ENCODE data around the gene ANKDD1B.
"Not testable (repeated sequence)": the region's sequence is repeated elsewhere in the genome, so short reads cannot be mapped to it uniquely, and the experiment has no call there.

Gene ANKDD1B

GRCh38 chr5:75660678-75661465 is 49.6 kb downstream of the ANKDD1B start:
- DNase-seq (ENCODE audit: low spot score), result peak; percentile 36

- no peak for DNase-seq (ENCODE audit: low spot score)
Measured at GRCh38 chr5:75662061-75662460, 50.8 kb downstream of the ANKDD1B start.

DNA sequence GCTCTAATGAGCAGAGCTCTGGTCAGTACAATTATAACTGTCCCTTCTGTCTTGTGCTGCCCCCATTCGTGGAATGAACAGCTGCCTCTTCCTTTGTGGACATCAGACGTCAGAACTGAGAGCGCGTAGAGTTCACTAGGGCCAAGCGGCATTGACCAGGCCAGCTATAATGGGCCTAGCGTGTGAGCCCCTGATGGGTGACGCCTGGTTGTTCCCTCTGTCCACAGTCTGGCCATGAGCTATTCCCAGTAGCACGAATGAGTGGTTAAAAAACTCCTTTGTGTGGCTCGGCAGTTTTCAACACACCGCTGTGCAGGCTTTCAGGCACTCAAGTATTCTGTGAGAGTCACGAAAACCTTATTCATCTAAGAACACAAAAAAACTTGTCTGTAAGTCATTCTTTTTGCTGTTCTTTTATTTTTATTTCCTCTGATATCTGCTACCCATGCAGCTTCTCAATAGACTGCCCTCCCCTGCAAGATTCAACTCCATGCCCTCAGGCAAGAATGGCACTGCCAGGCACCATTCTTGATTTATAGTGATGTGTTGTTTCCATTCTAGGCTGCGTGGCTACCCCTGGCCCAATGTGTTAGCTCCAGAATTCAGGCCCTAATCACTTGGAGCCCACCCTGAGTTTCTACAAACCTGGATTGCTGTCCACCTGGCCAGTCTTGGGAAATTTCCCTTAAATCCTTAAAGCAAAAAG is 52.5 kb downstream of the ANKDD1B start:
- no peak for DNase-seq (ENCODE audit: low spot score)

- no peak for DNase-seq (ENCODE audit: low spot score)
Measured at GRCh38 chr5:75664979-75665378, 53.7 kb downstream of the ANKDD1B start.

DNA sequence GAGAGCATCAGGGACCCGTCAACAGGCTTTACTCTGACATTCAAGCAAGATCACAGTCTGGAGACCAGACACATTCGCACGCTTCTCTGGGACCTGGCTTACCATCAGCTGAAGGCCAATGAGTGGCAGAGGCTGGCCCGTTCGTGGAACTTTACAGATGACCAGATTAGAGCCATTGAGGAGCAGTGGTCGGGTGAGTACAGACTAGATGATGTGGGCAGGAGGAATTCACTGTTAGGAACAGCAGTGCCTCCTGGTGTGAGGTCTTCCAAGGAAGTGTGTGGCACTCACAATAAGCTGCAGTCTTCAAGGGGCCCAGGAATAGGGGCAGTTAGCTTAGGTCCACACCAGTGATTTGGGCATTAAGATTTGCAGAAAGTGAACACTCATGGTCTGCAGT is 55.5 kb downstream of the ANKDD1B start:
- DNase-seq (ENCODE audit: low spot score), result no peak

GRCh38 chr5:75667586-75667985 is 56.3 kb downstream of the ANKDD1B start:
- DNase-seq (ENCODE audit: low spot score), result no peak

DNA sequence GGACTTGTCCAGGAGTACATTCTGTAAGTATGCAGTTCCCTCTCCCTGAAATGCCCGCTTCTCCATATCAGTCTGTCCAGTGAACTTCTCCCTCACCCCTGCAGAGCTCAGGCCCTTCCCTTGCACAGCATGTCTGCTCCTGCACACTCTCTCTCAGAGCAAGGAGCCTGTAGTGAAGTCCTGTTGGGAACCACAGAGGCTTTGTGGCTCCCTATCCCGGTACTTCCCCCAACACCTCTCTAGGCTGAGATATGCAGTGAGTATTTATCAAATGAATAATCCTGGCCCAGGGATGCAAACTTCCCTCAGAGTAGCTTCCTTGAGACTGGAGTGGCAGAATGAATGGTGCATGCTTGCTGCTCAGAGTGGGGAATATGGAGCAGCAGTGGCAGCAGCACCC is 57.2 kb downstream of the ANKDD1B start:
- no peak for DNase-seq (ENCODE audit: low spot score)

GRCh38 chr5:75668977-75669689 is 57.9 kb downstream of the ANKDD1B start:
- DNase-seq (ENCODE audit: low spot score), result no peak

DNA sequence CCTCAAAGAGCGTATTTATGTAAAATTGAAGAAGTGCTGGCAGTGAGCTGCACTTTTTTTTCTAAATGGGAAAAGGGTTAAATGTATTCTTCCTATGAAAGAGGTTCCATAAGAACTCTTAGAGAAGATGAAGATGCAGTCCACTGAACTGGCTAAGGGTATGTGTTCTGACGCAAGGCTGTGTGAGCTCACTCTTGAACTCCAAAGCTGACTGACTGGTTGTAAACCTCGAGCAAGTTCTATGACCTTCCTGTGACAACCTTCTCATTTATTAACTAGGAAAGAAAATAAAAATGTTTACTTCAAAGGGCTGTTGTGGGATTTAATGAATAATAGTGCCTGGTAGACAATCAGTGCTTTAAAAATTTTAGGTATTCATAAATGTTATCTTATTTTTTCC is 59.3 kb downstream of the ANKDD1B start:
- no peak for DNase-seq (ENCODE audit: low spot score)

DNA sequence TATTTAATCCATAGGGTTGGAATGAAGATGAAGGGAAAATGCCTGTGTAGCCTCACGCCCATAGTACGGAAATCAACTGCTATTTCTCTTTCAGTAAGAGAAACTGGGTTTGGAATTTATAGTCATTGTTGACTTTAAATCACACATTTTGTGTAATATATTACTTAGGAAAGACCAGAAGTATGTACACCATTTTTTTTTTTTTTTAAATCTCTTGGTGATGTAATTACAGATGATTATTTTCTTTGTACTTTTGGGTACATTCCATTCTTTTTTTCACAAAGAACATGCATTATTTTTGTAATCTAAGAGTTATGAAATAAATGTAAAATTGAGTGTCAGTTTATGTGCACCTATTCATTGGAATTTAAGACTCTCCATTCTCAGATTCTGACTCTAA is 60.3 kb downstream of the ANKDD1B start:
- DNase-seq (ENCODE audit: low spot score), result no peak

DNA sequence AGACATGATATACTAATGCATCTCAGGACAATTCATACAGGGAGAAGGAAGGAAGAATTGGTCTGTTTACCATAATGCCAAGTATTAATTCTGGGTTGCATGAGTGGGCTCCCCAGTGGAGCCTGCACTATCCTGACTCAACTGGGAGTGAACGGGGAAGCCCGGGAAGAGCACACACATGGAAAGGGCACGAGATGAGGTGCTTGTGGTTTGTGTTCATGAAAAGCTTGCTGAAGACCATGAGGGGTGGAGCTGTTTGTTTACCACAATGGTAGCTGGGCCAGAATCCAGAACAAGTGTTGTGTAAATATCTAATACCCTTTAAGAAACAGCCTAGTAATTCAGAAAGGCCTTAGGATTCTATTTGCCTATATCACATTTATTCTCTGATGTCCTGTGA is 61.4 kb downstream of the ANKDD1B start:
- no peak for DNase-seq (ENCODE audit: low spot score)

DNA sequence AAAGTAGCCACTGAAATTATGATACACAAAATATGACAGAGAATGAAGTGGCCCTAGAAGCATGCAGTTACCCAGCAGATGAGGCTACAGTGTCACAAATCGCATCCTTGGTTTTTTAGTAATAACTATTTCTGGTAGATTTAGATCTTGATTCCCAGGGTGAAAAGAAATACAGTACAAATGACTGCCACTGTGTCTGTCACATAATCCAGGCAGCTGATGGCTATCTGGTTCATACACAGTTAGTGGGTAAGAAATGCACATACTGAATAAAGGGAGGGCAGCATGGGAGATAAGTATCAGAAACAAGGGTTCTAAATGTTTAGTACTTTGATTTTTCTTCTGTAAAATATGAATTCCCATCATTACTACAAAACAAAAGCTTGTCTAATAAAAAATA is 64.5 kb downstream of the ANKDD1B start:
- DNase-seq (ENCODE audit: low spot score), result no peak

DNA sequence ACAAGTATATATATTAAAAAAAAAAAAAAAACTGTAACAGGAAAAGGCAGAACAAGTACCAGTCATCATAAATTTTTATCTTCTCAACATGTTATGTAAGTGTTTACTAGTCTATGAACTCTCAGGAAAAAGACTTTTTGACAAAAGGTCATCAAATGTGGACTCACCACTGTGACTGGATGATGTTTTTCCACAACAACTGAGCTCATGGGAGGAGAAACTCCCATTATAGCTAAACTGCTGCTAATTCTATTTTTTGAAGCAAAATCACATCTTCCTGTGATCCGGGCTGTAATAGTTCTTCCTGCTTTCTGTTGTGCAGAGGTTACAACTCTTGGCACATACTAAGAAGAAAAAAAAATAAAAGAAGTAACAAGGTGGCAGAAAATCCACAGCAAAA is 66.4 kb downstream of the ANKDD1B start:
- no peak for DNase-seq (ENCODE audit: low spot score)

GRCh38 chr5:75678155-75678554 is 66.9 kb downstream of the ANKDD1B start:
- no peak for DNase-seq (ENCODE audit: low spot score)

GRCh38 chr5:75681125-75681830 is 70.0 kb downstream of the ANKDD1B start:
- peak; percentile 39 for DNase-seq (ENCODE audit: low spot score)

DNA sequence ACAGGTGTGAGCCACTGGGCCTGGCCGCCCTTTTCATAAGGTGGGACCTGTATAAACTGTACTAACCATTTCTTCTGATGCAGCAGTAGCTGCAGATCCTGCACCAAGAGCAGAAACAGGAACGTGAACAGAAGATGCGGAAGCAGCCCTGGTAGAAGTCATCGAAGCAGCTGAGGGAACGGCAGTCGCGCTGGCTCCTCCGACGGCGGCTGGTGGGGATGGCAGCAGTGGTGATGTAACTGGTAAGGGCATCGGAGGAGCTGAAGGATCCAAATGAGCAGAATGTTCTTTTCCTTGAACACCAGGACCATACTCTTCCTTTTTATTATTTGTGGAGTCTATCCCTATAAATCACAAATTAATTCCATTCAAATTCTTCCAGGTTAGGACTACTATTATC is 73.9 kb downstream of the ANKDD1B start:
- no peak for DNase-seq (ENCODE audit: low spot score)

- no peak for DNase-seq (ENCODE audit: low spot score)
Measured at GRCh38 chr5:75686480-75686879, 75.2 kb downstream of the ANKDD1B start.

GRCh38 chr5:75690669-75691068 is 79.4 kb downstream of the ANKDD1B start:
- no peak for DNase-seq (ENCODE audit: low spot score)

- DNase-seq (ENCODE audit: low spot score), result no peak
Measured at GRCh38 chr5:75694781-75695180, 83.5 kb downstream of the ANKDD1B start.

GRCh38 chr5:75695472-75696351 is 84.5 kb downstream of the ANKDD1B start:
- not testable (repeated sequence) for DNase-seq (ENCODE audit: low spot score)

DNA sequence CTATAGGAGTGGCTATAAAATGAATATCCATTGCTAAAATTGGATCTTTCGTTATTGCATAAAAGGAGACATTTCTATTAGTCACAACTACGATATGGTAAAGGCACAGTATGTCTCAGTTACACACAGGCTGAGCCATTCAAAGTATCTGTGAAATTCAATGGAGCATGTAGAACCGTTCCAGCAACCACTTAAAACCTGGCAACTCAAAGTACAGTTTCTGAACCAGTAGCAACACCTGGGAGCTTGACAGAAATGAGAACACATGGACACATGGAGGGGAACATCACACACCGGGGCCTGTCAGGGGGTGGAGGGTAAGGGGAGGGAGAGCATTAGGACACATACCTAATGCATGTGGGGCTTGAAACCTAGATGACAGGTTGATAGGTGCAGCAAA is 90.6 kb downstream of the ANKDD1B start:
- no peak for DNase-seq (ENCODE audit: low spot score)

Data from putamen (tissue), 1 donor.